Measurements from ENCODE around the gene PNMA6E. TPM values are rescaled to one million over a fixed set of nuclear protein-coding genes. Genes with fewer than 3 reads are reported as not detected.

Gene PNMA6E
- total and polyA plus RNA-seq, 9 of the 15 experiments (the other 6 are each of a cell fraction or from before 2014, with no cell fraction given): 0.03 TPM; not detected in 8

DNA sequence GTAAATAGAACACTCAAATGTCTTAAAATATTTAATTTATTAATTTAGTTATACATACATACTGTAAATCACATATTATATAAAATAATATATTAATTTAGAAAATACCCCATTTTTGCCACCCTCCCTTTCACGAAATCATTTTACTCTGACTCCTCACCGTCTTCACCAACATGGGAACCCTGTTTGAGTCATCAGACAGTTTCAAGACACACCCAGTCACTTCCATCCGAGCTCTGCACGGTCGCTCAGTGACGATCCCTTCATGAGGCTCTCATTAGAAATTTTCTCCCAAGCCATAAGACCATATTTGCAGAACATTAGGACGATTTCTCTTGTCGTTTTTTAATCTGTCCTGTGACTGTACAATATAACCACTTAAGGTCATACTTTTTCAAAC, 52.7 kb downstream of the PNMA6E start (continued):
- TF ChIP-seq HMG20A (CRISPR knock-in tag; conservative IDR thresholded peaks at IDR 0.05): no peak
- no peak for TF ChIP-seq RBM34 (IDR thresholded peaks at IDR 0.05; ENCODE audit: borderline replicate concordance, insufficient read depth, low read length)
- no peak for TF ChIP-seq NR2C2 (CRISPR knock-in tag; IDR thresholded peaks at IDR 0.05)
- no peak for TF ChIP-seq NR2C2 (tag; IDR thresholded peaks at IDR 0.05)
- no peak for TF ChIP-seq CLOCK (CRISPR knock-in tag; IDR thresholded peaks at IDR 0.05; ENCODE audit: borderline replicate concordance)
- TF ChIP-seq ZNF384 (IDR thresholded peaks at IDR 0.05; ENCODE audit: low read depth, low read length): no peak
- TF ChIP-seq GTF2F1 (IDR thresholded peaks at IDR 0.05; ENCODE audit: low read depth, low read length): no peak
- TF ChIP-seq NONO (IDR thresholded peaks at IDR 0.05; ENCODE audit: low read depth in 2 of 2, low read length in 1 of 2): no peak
- TF ChIP-seq ZKSCAN1 (IDR thresholded peaks at IDR 0.05; ENCODE audit: low read depth, low read length): no peak

DNA sequence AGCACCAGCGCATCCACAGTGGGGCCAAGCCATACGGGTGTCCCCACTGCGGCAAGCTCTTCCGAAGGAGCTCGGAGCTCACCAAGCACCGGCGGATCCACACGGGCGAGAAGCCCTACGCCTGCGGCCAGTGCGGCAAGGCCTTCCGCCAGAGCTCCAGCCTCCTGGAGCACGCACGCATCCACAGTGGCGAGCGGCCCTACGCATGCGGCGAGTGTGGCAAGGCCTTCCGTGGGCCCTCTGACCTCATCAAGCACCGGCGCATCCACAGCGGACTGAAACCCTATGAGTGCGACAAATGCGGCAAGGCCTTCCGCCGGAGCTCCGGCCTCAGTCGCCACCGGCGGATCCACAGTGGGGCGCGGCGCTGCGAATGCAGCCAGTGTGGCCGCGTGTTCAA, 53.6 kb downstream of the PNMA6E start:
- intact Hi-C loops (cut with micrococcal nuclease): no loop called here
- POLR2A ChIA-PET: interaction anchor here (0.7 kb wide), 1 partner anchor 20 kb away, joined by 3 read pairs; no protein-coding TSS in a partner anchor
- FAIRE-seq: no peak
- TF ChIP-seq, protein P1, sequence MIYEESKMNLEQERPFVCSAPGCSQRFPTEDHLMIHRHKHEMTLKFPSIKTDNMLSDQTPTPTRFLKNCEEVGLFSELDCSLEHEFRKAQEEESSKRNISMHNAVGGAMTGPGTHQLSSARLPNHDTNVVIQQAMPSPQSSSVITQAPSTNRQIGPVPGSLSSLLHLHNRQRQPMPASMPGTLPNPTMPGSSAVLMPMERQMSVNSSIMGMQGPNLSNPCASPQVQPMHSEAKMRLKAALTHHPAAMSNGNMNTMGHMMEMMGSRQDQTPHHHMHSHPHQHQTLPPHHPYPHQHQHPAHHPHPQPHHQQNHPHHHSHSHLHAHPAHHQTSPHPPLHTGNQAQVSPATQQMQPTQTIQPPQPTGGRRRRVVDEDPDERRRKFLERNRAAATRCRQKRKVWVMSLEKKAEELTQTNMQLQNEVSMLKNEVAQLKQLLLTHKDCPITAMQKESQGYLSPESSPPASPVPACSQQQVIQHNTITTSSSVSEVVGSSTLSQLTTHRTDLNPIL (CRISPR knock-in tag; IDR thresholded peaks at IDR 0.05): no peak
- TF ChIP-seq CUX1 (CRISPR knock-in tag; IDR thresholded peaks at IDR 0.05): no peak
- peak; percentile 27; the same call in 1 of the 2 replicates for TF ChIP-seq RBFOX2 (IDR thresholded peaks at IDR 0.05; ENCODE audit: low read depth, low read length)

More for the DNA sequence above, 53.6 kb downstream of the PNMA6E start:
- Histone ChIP-seq H3K27ac (ENCODE audit: extremely low read depth, low read depth, low read length) (no peak overlapping the region), H3K4me1 (replicated peaks in 1 of 2; ENCODE audit: control insufficient read depth in 2 of 2, insufficient read depth in 2 of 2, low read length in 2 of 2) (no peaks in the 10 kb centered on the region), H3K79me2 (ENCODE audit: control insufficient read depth, insufficient read depth, low read length) (peaks cover 14% of the 10 kb centered on the region), H4K20me1 (replicated peaks; ENCODE audit: control insufficient read depth, insufficient read depth, low read length) (no peaks in the 10 kb centered on the region), H3K9ac (ENCODE audit: insufficient read depth in 1 of 2, low read depth in 2 of 2, low read length in 2 of 2) (no peak overlapping the region), H3K36me3 (ENCODE audit: control insufficient read depth, insufficient read depth, low read length) (peaks cover 79% of the 10 kb centered on the region; the same call in 2 of the 3 replicates), H3K4me2 (ENCODE audit: insufficient read depth, low read length) (no peak overlapping the region), H3K27me3 (ENCODE audit: control insufficient read depth in 2 of 2, insufficient read depth in 2 of 2, low read length in 2 of 2) (no peaks in the 10 kb centered on the region), H2AFZ (ENCODE audit: low read depth, low read length) (no peak overlapping the region), H3K9me1 (ENCODE audit: control insufficient read depth, insufficient read depth, low read length) (no peaks in the 10 kb centered on the region), H3K4me3 (no peak overlapping the region), H3K9me3 (replicated peaks; ENCODE audit: control insufficient read depth, insufficient read depth, low read depth, low read length) (no peaks in the 10 kb centered on the region)
- in situ Hi-C loops (cut with MboI): no loop called here
- DNase-seq (ENCODE audit: extremely low read depth in 1 of 4, low spot score in 3 of 4) (no peak), ATAC-seq (no peak)
- no TSS peak for BruUV-seq (replicated peaks)
- WGBS (ENCODE audit: insufficient coverage, low coverage, missing lambda C conversion rate): 94% methylated on average over 5 of the region's 38 CpGs
- CTCF ChIA-PET (ENCODE audit: low intra/inter-chr PET ratio): no interaction called here

Data from K562 (cell line).